HG03097 (cell line): ENCODE measurements around the gene FBXO34.
"Not testable (repeated sequence)": the region's sequence is repeated elsewhere in the genome, so short reads cannot be mapped to it uniquely, and the experiment has no call there.

ENCODE experiments used
- ATAC-seq: cut with Tn5 transposase; IDR thresholded peaks from one replicate; pipeline ENCODE4 v1.9.1; 2021; ENCODE audit not compliant: unreplicated experiment, low FRiP score

Gene FBXO34

DNA sequence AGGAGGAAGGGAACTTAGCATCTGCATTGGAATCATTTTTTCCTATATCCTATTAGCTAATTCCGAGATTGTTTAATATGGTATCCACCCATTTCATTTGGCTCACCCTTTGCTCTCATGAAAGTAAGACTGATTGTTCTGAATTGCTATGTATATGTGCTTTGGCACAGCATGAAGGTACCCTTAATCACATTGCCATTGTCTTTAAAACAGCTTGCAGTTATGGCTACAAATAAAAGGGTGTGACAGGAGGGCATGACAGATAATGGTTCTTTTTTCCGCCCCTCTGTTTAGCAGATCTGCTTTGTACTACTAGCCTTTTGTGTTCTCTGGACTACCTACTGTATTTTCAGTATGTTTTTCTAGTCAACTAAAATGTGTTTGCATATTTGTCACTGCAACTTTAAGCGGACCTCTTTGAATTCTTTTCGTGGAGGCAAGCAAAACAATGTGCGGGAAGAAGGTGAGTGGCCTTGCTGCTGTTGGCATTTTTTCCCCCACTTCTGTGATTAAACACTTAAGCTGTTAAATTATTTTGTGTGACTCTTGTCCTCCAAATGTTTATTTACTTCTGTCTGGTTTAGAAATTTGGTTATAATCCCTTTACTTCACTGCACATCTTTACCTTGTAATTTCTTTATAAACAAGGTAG is 35.8 kb downstream of the FBXO34 start:
- ATAC-seq, result no peak

- no peak for ATAC-seq
These were observed 37.9 kb downstream of the FBXO34 start for GRCh38 chr14:55309154-55309553.

DNA sequence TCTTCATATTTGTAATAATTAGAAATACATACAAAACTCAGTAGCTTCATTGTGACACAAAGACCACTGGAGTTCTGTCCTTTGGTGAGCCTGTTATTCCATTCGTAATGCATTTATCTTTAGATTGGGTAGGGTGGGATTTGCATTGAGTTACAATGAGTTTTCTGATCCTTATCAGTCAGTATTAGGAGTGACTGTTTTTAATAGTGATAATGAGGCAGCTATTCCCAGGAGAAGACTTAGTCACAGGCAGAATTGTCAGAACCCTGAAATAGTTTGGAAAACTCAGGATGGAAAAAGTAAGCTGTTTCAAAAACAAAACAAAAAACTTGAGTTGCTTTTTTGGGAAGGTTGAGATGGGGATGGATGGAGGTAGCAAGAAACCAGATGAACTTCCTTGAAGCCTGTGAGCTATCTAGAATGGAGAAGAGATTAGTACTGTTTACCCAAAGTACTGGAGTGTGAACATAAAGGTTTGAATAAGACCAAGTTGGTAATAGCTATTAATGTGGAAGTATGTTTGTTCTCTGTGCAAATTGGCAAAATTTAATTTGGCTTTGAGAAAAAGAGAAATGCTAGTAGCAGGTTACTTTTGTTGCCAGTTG is 38.6 kb downstream of the FBXO34 start:
- no peak for ATAC-seq

GRCh38 chr14:55312379-55313030 is 41.3 kb downstream of the FBXO34 start:
- ATAC-seq, result not testable (repeated sequence)

- ATAC-seq, result no peak
These were observed 42.3 kb downstream of the FBXO34 start for GRCh38 chr14:55313480-55313879.

DNA sequence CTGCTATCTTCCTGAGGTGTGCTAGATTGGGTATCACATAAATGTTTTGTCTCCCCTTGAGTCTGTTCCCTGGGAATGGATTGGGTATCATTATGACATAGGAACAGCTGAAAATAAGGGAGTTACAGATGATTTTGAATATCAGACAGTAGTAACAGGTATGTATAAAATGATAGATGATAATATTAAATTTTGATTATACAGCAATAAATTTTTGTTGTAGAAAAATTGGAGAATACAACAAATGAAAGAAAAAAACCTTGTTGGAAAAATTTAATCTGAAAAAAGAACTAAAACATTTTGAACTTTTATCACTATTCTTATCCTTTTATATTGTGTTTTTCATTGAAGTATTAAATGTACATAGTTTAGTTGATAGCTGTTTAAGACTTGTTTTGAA is 43.2 kb downstream of the FBXO34 start:
- ATAC-seq, result no peak

DNA sequence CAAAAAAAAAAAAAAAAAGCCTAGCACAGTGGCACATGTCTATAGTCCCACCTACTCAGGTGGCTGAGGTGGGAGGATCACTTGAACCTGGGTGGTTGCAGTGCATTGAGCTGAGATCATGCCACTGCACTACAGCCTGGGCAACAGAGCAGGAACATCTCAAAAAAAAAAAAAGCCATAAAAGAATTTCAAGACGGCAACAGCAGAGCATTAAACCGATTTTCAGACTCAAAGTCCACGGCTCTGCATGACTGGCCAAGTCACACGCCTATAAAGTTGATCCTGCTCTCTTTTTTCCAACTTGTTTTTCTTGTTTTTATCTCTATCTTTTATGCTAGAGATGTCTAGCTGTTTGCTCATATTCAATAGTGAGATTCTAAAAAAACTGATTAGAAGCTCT is 45.3 kb downstream of the FBXO34 start:
- ATAC-seq, result no peak

GRCh38 chr14:55317542-55318306 is 46.5 kb downstream of the FBXO34 start:
- no peak for ATAC-seq

- no peak for ATAC-seq
These were observed 47.5 kb downstream of the FBXO34 start for GRCh38 chr14:55318694-55319093.

GRCh38 chr14:55323910-55324309 is 52.7 kb downstream of the FBXO34 start:
- no peak for ATAC-seq

DNA sequence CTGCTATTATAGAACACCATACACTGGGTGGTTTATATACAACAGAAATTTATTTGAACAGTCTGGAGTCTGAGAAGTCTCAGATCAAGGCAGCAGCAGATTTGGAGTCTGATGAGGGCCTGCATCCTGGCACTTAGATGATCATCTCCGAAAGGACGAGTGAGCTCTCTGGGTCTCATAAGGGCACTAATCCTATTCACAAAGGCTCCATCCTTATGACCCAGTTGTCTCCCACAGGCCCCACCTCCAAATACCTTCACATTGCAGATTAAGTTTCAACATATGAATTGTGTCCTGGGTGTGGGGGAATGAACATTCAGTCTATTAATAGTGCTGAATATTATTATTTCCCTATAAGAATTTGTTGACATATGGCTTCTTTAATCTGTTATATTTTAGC is 53.6 kb downstream of the FBXO34 start:
- ATAC-seq, result no peak

DNA sequence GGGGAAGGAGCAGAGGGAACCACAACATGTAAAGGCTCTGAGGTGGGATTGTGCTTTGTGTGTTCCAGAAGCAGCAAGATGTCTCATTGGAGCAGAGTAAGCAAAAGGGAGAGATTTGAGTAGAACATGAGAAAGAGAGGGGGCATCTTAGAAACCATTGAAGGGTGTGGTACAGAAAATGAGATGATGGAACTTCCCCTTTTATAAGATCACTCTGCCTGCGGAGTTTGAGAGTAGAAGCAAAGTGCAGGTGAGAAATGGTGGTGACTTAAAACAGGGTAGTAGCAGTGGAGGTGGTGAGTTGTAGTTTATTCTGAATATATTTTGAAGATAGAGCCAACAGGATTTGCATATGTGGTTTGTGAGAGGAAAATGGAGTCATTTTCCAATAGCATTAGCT is 56.0 kb downstream of the FBXO34 start:
- ATAC-seq, result no peak

GRCh38 chr14:55328317-55328716 is 57.1 kb downstream of the FBXO34 start:
- ATAC-seq, result no peak

GRCh38 chr14:55329999-55330710 is 58.9 kb downstream of the FBXO34 start:
- ATAC-seq, result no peak

GRCh38 chr14:55332654-55333570 is 61.7 kb downstream of the FBXO34 start:
- ATAC-seq, result peak; percentile 56

DNA sequence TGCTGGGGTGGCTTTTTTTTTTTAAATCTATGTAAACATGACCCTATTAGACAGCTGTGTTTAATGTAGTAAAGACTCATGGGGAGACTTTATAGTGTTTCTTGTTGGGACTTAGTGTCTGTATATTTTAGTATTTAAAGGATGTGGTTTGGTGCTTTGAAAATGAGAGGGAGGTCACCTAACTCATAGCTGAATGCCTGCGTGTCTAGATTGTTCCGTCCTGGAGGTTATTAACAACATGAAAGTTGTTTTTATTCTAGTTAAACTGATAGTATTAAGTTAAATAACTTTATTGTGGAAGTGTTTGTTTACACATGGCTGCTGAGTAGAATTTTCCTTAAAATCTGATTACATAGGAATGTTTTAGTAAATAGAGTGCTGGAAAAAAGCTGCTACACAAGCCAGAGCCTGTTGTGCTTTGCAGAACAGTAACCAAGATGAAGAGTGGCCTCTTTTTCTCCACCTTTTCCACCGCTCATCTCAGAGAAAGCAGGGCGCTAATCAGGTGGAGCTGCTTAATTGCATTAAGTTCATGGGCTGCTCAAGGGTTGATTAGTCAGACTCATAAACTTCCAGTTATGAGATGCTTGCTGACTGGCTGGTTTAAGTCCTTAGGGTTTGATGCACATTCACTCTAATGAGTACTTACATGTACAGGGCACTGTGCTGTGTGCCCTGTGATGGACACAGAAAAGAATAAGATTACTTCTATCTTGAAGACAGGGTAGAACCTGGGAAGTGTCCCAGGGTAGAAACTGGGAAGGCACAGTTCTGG is 62.7 kb downstream of the FBXO34 start:
- ATAC-seq, result no peak

DNA sequence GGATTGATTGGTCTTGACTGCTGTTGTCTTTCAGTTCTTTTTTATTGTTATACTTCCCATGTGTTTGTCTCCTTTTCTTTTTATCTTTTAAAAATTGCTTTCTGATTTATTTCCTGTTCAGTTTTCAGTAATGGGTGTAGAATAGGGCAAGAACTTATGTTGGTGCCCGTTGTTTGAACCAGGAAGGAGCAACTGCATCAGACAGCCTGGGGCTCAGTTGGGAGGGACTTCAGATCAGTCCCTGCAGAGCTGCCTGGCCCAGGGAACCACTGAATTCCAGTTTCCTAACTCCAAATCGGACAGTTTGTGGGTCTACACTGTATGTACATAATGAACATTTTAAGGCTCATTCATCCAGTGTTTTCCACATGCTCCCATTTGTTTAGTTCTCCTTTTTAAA is 64.9 kb downstream of the FBXO34 start:
- no peak for ATAC-seq

- no peak for ATAC-seq
These were observed 65.5 kb downstream of the FBXO34 start for GRCh38 chr14:55336691-55337090.

GRCh38 chr14:55339770-55340169 is 68.5 kb downstream of the FBXO34 start:
- no peak for ATAC-seq
